Neural cell (in vitro differentiated cells): ENCODE measurements around the gene ITPK1. TPM values are rescaled to one million over a fixed set of nuclear protein-coding genes. Genes with fewer than 3 reads are reported as not detected.

ENCODE experiments used
- H2AFZ ChIP-seq: fragments of 200-600, 300-800 bp; sonication (generic), shearing (Covaris generic); 2 replicates; pipeline ENCODE4 v1.6.0; 2014; ENCODE audit warnings: low read depth, mild to moderate bottlenecking, antibody characterized with exemption, low read length, moderate library complexity
- H3F3A ChIP-seq: fragments of 200-600 bp; shearing (Covaris generic); 2 replicates; pipeline ENCODE4 v1.6.1; 2016; ENCODE audit warnings: mild to moderate bottlenecking, moderate library complexity, mixed read lengths, antibody characterized with exemption, low read length; ENCODE audit not compliant: insufficient read depth, poor library complexity, severe bottlenecking
- H3K27ac ChIP-seq: fragments of 200-600, 300-800 bp; sonication (generic), shearing (Covaris generic); 2 replicates; pipeline ENCODE4 v1.5.1; 2014; ENCODE audit warnings: mild to moderate bottlenecking, low read length, moderate library complexity
- H3K27me3 ChIP-seq: fragments of 300-800, 200-600 bp; sonication (generic), shearing (Covaris generic); 2 replicates; pipeline ENCODE4 v1.6.0; 2014; ENCODE audit warnings: mild to moderate bottlenecking, low read depth, low read length, moderate library complexity; ENCODE audit not compliant: insufficient read depth
- H3K36me3 ChIP-seq: fragments of 300-800, 200-600 bp; sonication (generic), shearing (Covaris generic); 2 replicates; pipeline ENCODE4 v1.5.1; 2014; ENCODE audit warnings: mild to moderate bottlenecking, antibody characterized with exemption, low read length, moderate library complexity; ENCODE audit not compliant: insufficient read depth
- H3K4me2 ChIP-seq: fragments of 300-800, 200-600 bp; sonication (generic), shearing (Covaris generic); 2 replicates; pipeline ENCODE4 v1.6.0; 2014; ENCODE audit warnings: mild to moderate bottlenecking, low read length
- H3K4me3 ChIP-seq: fragments of 300-800, 200-600 bp; sonication (generic), shearing (Covaris generic); 2 replicates; pipeline ENCODE4 v1.5.1; 2014; ENCODE audit warnings: mild to moderate bottlenecking, low read length, moderate library complexity
- H3K79me2 ChIP-seq: fragments of 200-600 bp; shearing (Covaris generic); replicated peaks from 2 replicates; pipeline ENCODE4 v1.6.0; 2014; ENCODE audit warnings: mild to moderate bottlenecking, low read length, moderate library complexity; ENCODE audit not compliant: insufficient read depth
- H3K9ac ChIP-seq: fragments of 300-800, 200-600 bp; sonication (generic), shearing (Covaris generic); 2 replicates; pipeline ENCODE4 v1.6.1; 2016; ENCODE audit warnings: mild to moderate bottlenecking, low read length, mixed read lengths
- H3K9me2 ChIP-seq: fragments of 200-600 bp; shearing (Covaris generic); 2 replicates; pipeline ENCODE4 v1.6.1; 2016; ENCODE audit warnings: mild to moderate bottlenecking, low read length, mixed read lengths; ENCODE audit not compliant: insufficient read depth
- H3K9me3 ChIP-seq: fragments of 200-600, 300-800 bp; sonication (generic), shearing (Covaris generic); 2 replicates; pipeline ENCODE4 v1.6.1; 2016; ENCODE audit warnings: mild to moderate bottlenecking, mixed run types, low read length, moderate library complexity, mixed read lengths
- H4K20me1 ChIP-seq: fragments of 200-600 bp; shearing (Covaris generic); 2 replicates; pipeline ENCODE4 v1.6.1; 2016; ENCODE audit warnings: mild to moderate bottlenecking, mixed run types; ENCODE audit not compliant: insufficient read depth
- CTCF ChIP-seq: fragments of 450-650 bp; IDR thresholded peaks from 2 replicates; pipeline ENCODE4 v1.5.1; 2014; ENCODE audit warnings: antibody characterized with exemption, mild to moderate bottlenecking, moderate library complexity; ENCODE audit not compliant: poor library complexity, severe bottlenecking
- EP300 ChIP-seq: fragments of 450-650 bp; conservative IDR thresholded peaks from 2 replicates; pipeline ENCODE4 v1.6.1; 2014; ENCODE audit warnings: antibody characterized with exemption, mild to moderate bottlenecking, moderate library complexity; ENCODE audit not compliant: poor library complexity, severe bottlenecking
- MXI1 ChIP-seq: fragments of 450-650 bp; conservative IDR thresholded peaks from 2 replicates; pipeline ENCODE4 v1.6.1; 2014; ENCODE audit warnings: antibody characterized with exemption, mild to moderate bottlenecking; ENCODE audit not compliant: poor library complexity, severe bottlenecking
- POLR2AphosphoS5 ChIP-seq: IDR thresholded peaks from 2 replicates; pipeline ENCODE4 v1.6.1; 2012
- RAD21 ChIP-seq: fragments of 450-650 bp; conservative IDR thresholded peaks from 2 replicates; pipeline ENCODE4 v1.6.1; 2014; ENCODE audit warnings: antibody characterized with exemption, mild to moderate bottlenecking, moderate library complexity
- REST ChIP-seq: IDR thresholded peaks from 2 replicates; pipeline ENCODE4 v1.6.1; 2012; ENCODE audit warnings: borderline replicate concordance
- SMC3 ChIP-seq: fragments of 450-650 bp; conservative IDR thresholded peaks from 2 replicates; pipeline ENCODE4 v1.6.1; 2014; ENCODE audit warnings: antibody characterized with exemption, mild to moderate bottlenecking, moderate library complexity; ENCODE audit not compliant: poor library complexity
- TAF1 ChIP-seq: IDR thresholded peaks from 2 replicates; pipeline ENCODE4 v1.6.1; 2012; ENCODE audit warnings: low read depth
- polyA plus RNA-seq: library from polyadenylated mRNA; depleted of rRNA; stranded (reverse); fragments of >200 nt; gene quantifications from 2 replicates; pipeline ENCODE4 v1.2.3, GENCODE V29; 2014

ITPK1 gene
- polyA plus RNA-seq, 1 donor from 2014 or later: 65.0 TPM

- Histone ChIP-seq H3F3A (no peaks in the 10 kb centered on the region), H3K27ac (no peak overlapping the region), H3K4me2 (no peak overlapping the region), H2AFZ (no peak overlapping the region), H3K9ac (no peak overlapping the region), H3K4me3 (no peak overlapping the region), H4K20me1 (no peaks in the 10 kb centered on the region), H3K79me2 (no peaks in the 10 kb centered on the region), H3K36me3 (no peaks in the 10 kb centered on the region), H3K9me2 (no peaks in the 10 kb centered on the region), H3K27me3 (no peaks in the 10 kb centered on the region), H3K9me3 (no peaks in the 10 kb centered on the region)
- TF ChIP-seq SMC3 (no peak), RAD21 (no peak), CTCF (no peak), EP300 (no peak), MXI1 (no peak)
Observed at GRCh38 chr14:92905667-92906066, 210.1 kb downstream of the ITPK1 start.

GRCh38 chr14:92903359-92903758 is 212.4 kb downstream of the ITPK1 start:
- H3K4me3 ChIP-seq: no peak overlapping the region
- H3K4me2 ChIP-seq: no peak overlapping the region
- H4K20me1 ChIP-seq: no peaks in the 10 kb centered on the region
- TF ChIP-seq SMC3 (no peak), POLR2AphosphoS5 (no peak), REST (no peak), EP300 (no peak), RAD21 (no peak), TAF1 (no peak)
- no peaks in the 10 kb centered on the region for H3K36me3 ChIP-seq
- H3K79me2 ChIP-seq: no peaks in the 10 kb centered on the region
- H2AFZ ChIP-seq: no peak overlapping the region
- no peaks in the 10 kb centered on the region for H3K9me3 ChIP-seq
- no peak overlapping the region for H3K27ac ChIP-seq
- H3K9me2 ChIP-seq: no peaks in the 10 kb centered on the region
- H3K9ac ChIP-seq: no peak overlapping the region
- H3K27me3 ChIP-seq: no peaks in the 10 kb centered on the region
- H3F3A ChIP-seq: no peaks in the 10 kb centered on the region

- H3K27me3 ChIP-seq: no peaks in the 10 kb centered on the region
- no peak overlapping the region for H3K9ac ChIP-seq
- H3K4me2 ChIP-seq: no peak overlapping the region
- no peaks in the 10 kb centered on the region for H4K20me1 ChIP-seq
- no peak overlapping the region for H3K27ac ChIP-seq
- no peak overlapping the region for H2AFZ ChIP-seq
- H3K79me2 ChIP-seq: no peaks in the 10 kb centered on the region
- H3F3A ChIP-seq: no peaks in the 10 kb centered on the region
- no peaks in the 10 kb centered on the region for H3K9me2 ChIP-seq
- no peaks in the 10 kb centered on the region for H3K9me3 ChIP-seq
- H3K4me3 ChIP-seq: no peak overlapping the region
- TF ChIP-seq POLR2AphosphoS5 (no peak), MXI1 (no peak), REST (no peak)
- H3K36me3 ChIP-seq: no peaks in the 10 kb centered on the region
Observed at GRCh38 chr14:92902726-92903125, 213.0 kb downstream of the ITPK1 start.
